ENCODE data around the gene RANBP3L. TPM values are rescaled to one million over a fixed set of nuclear protein-coding genes. Genes with fewer than 3 reads are reported as not detected.

RANBP3L gene
- total RNA-seq, 3 donors from 2014 or later = 0.29 to 2.8 TPM; not detected in 1

GRCh38 chr5:36230151-36230790 lies 71.4 kb downstream of the RANBP3L start:
- intact Hi-C loops (cut with DNase I, micrococcal nuclease) = no loop called here
- Histone ChIP-seq H3K4me3 (no peak overlapping the region), H3K4me1 (ENCODE audit: low read depth) (no peaks in the 10 kb centered on the region), H3K36me3 (ENCODE audit: low read depth) (no peaks in the 10 kb centered on the region), H3K9me3 (no peaks in the 10 kb centered on the region)
- ATAC-seq (no peak), DNase-seq (no peak)
- TF ChIP-seq, protein P1, sequence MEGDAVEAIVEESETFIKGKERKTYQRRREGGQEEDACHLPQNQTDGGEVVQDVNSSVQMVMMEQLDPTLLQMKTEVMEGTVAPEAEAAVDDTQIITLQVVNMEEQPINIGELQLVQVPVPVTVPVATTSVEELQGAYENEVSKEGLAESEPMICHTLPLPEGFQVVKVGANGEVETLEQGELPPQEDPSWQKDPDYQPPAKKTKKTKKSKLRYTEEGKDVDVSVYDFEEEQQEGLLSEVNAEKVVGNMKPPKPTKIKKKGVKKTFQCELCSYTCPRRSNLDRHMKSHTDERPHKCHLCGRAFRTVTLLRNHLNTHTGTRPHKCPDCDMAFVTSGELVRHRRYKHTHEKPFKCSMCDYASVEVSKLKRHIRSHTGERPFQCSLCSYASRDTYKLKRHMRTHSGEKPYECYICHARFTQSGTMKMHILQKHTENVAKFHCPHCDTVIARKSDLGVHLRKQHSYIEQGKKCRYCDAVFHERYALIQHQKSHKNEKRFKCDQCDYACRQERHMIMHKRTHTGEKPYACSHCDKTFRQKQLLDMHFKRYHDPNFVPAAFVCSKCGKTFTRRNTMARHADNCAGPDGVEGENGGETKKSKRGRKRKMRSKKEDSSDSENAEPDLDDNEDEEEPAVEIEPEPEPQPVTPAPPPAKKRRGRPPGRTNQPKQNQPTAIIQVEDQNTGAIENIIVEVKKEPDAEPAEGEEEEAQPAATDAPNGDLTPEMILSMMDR (IDR thresholded peaks at IDR 0.05) = no peak

DNA sequence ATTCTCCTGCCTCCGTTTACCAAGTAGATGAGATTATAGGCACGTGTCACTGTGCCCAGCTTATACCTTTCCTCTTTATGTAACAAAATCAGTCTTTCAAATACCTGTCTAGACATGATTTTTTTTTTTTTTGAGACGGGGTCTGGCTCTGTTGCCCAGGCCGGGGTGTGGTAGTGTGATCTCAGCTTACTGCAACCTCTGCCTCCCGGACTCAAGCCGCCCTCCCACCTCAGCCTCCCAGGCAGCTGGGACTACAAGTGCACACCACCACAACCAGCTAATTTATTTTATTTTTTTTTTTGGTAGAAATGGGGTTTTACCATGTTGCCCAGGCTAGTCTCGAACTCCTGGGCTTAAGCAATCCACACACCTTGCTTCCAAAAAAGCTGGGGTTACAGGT lies 73.2 kb downstream of the RANBP3L start:
- Histone ChIP-seq H3K4me3 (no peak overlapping the region), H3K9me3 (no peaks in the 10 kb centered on the region), H3K4me1 (ENCODE audit: low read depth) (no peaks in the 10 kb centered on the region), H3K36me3 (ENCODE audit: low read depth) (no peaks in the 10 kb centered on the region)
- no peak for DNase-seq
- TF ChIP-seq, protein P1 (IDR thresholded peaks at IDR 0.05) = no peak
- intact Hi-C loops (cut with DNase I, micrococcal nuclease) = no loop called here
- no peak for ATAC-seq

DNA sequence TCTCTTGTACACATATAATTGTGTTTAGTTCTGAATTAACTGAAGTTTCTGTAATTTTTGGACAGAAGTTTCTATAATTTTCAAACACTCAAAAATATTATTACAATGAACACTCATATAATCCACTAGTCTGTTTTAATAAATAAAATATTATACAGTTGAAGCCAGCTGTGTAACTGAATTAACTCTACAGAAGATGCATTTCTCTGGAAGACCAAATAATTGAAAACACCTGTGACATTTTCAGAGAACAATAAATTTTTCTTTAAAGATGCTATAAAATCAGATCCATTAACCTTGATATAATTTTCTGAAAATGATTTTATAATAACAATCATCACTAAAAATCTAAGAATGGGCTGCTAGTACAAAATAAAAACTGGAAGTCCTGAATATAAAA lies 74.7 kb downstream of the RANBP3L start:
- no peaks in the 10 kb centered on the region for H3K4me1 ChIP-seq (ENCODE audit: low read depth)
- no peaks in the 10 kb centered on the region for H3K9me3 ChIP-seq
- TF ChIP-seq, protein P1 (IDR thresholded peaks at IDR 0.05) = no peak
- H3K36me3 ChIP-seq (ENCODE audit: low read depth) = no peaks in the 10 kb centered on the region
- no peak for DNase-seq
- H3K4me3 ChIP-seq = no peak overlapping the region
- no peak for ATAC-seq
- intact Hi-C loops (cut with DNase I, micrococcal nuclease) = no loop called here

DNA sequence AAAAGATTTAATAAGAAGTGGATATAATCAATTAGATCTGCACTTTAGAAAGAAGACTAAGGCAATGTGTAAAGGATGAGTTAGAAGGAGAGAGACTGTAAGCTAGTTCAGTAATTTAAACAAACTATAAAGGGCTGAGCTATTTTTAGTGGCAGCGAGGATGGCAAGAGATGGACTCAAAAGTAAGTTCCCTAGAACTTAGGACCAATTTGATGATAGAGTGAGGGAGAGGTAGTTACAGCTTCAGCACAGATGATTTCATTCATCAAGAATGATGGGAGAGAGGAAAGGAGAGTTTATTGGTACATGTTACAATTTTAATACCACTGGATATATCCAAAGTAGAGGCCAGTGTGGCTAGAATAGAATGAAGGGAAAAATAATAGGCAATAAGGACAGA lies 79.1 kb downstream of the RANBP3L start:
- ATAC-seq (no peak), DNase-seq (no peak)
- Histone ChIP-seq H3K9me3 (no peaks in the 10 kb centered on the region), H3K4me1 (ENCODE audit: low read depth) (no peaks in the 10 kb centered on the region), H3K36me3 (ENCODE audit: low read depth) (no peaks in the 10 kb centered on the region), H3K4me3 (no peak overlapping the region)
- TF ChIP-seq, protein P1 (IDR thresholded peaks at IDR 0.05) = no peak
- intact Hi-C loops (cut with DNase I, micrococcal nuclease) = no loop called here

DNA sequence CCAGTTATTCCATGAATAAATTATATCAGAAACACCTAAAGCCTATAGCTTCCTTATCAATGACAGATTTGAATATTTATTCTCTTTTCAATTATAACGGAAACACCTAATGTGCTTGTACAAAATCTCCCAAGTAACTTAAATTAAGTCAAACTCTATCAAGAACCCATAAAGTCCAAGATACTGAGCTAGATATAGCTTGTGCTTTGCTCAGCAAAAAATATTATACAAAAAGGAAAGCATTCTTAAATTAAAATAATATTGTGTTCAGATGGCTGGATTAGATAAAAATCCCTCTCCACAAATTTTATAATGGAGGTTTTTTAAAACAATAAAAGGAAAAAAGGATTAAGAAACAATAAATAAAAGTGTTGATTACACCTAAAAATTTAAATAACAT lies 83.7 kb downstream of the RANBP3L start:
- Histone ChIP-seq H3K4me1 (ENCODE audit: low read depth) (no peaks in the 10 kb centered on the region), H3K4me3 (no peak overlapping the region), H3K36me3 (ENCODE audit: low read depth) (no peaks in the 10 kb centered on the region), H3K9me3 (no peaks in the 10 kb centered on the region)
- TF ChIP-seq, protein P1 (IDR thresholded peaks at IDR 0.05) = no peak
- intact Hi-C loops (cut with DNase I, micrococcal nuclease) = no loop called here
- DNase-seq = no peak
- ATAC-seq = no peak

- H3K9me3 ChIP-seq = no peaks in the 10 kb centered on the region
- no peaks in the 10 kb centered on the region for H3K4me1 ChIP-seq (ENCODE audit: low read depth)
- TF ChIP-seq, protein P1 (IDR thresholded peaks at IDR 0.05) = no peak
- ATAC-seq = no peak
- intact Hi-C loops (cut with DNase I, micrococcal nuclease) = no loop called here
- H3K4me3 ChIP-seq = no peak overlapping the region
- H3K36me3 ChIP-seq (ENCODE audit: low read depth) = no peaks in the 10 kb centered on the region
- no peak for DNase-seq
These were observed 84.1 kb downstream of the RANBP3L start for GRCh38 chr5:36217567-36217966.

Data from mucosa of descending colon (tissue), 3 donors.